Karpas-422 (cell line): ENCODE data around the gene ABCF2. TPM values are rescaled to one million over a fixed set of nuclear protein-coding genes. Genes with fewer than 3 reads are reported as not detected.

Experiments
- DNase-seq: peaks from one replicate; pipeline ENCODE4 v3.0.0-alpha.2; 2015
- H2AFZ ChIP-seq: fragments of 200-600 bp; sonication (generic); 2 replicates; pipeline ENCODE4 v1.6.1; 2014; ENCODE audit warnings: antibody characterized with exemption, low read length, mixed read lengths
- H3K27ac ChIP-seq: fragments of 200-600 bp; sonication (generic); 2 replicates; pipeline ENCODE4 v1.5.1; 2014; ENCODE audit warnings: mild to moderate bottlenecking, low read length, moderate library complexity
- H3K27me3 ChIP-seq: fragments of 200-600 bp; sonication (generic); 2 replicates; pipeline ENCODE4 v1.6.1; 2014; ENCODE audit warnings: low read length, mixed read lengths
- H3K36me3 ChIP-seq: fragments of 200-600 bp; sonication (generic); 2 replicates; pipeline ENCODE4 v1.6.1; 2014; ENCODE audit warnings: low read length, mixed read lengths; ENCODE audit not compliant: insufficient read depth
- H3K4me1 ChIP-seq: fragments of 200-600 bp; sonication (generic); 2 replicates; pipeline ENCODE4 v1.6.1; 2014; ENCODE audit warnings: mild to moderate bottlenecking, low read length, mixed read lengths
- H3K4me2 ChIP-seq: fragments of 200-600 bp; sonication (generic); 2 replicates; pipeline ENCODE4 v1.6.1; 2014; ENCODE audit warnings: low read length, low read depth, mild to moderate bottlenecking; ENCODE audit not compliant: poor library complexity, severe bottlenecking
- H3K4me3 ChIP-seq: fragments of 200-600 bp; sonication (generic); 2 replicates; pipeline ENCODE4 v1.5.1; 2014; ENCODE audit warnings: mild to moderate bottlenecking, antibody characterized with exemption, low read length, mixed read lengths
- H3K79me2 ChIP-seq: fragments of 200-600 bp; sonication (generic); 2 replicates; pipeline ENCODE4 v1.6.1; 2014; ENCODE audit warnings: mild to moderate bottlenecking, low read length, mixed read lengths
- H3K9ac ChIP-seq: fragments of 200-600 bp; sonication (generic); 2 replicates; pipeline ENCODE4 v1.6.0; 2014; ENCODE audit warnings: low read length
- H3K9me2 ChIP-seq: fragments of 200-600 bp; sonication (generic), shearing (Covaris generic); replicated peaks from 2 replicates; pipeline ENCODE4 v1.6.0; 2014; ENCODE audit warnings: mild to moderate bottlenecking, low read length, moderate library complexity; ENCODE audit not compliant: insufficient read depth
- H3K9me3 ChIP-seq: fragments of 300-700, 200-600 bp; sonication (generic); 2 replicates; pipeline ENCODE4 v1.6.1; 2014; ENCODE audit warnings: low read length, mixed read lengths
- H4K20me1 ChIP-seq: fragments of 200-600 bp; sonication (generic); 2 replicates; pipeline ENCODE4 v1.6.1; 2014; ENCODE audit warnings: mild to moderate bottlenecking, antibody characterized with exemption, low read length, low read depth; ENCODE audit not compliant: insufficient read depth
- total RNA-seq: library from RNA; depleted of rRNA; stranded (reverse); fragments of >200 nt; shearing (Covaris generic); gene quantifications from 2 replicates; pipeline ENCODE4 v1.2.3, GENCODE V29; 2014; ENCODE audit warnings: low replicate concordance

The ABCF2 gene
- total RNA-seq, 1 experiment from 2014 or later: 31.2 TPM

DNA sequence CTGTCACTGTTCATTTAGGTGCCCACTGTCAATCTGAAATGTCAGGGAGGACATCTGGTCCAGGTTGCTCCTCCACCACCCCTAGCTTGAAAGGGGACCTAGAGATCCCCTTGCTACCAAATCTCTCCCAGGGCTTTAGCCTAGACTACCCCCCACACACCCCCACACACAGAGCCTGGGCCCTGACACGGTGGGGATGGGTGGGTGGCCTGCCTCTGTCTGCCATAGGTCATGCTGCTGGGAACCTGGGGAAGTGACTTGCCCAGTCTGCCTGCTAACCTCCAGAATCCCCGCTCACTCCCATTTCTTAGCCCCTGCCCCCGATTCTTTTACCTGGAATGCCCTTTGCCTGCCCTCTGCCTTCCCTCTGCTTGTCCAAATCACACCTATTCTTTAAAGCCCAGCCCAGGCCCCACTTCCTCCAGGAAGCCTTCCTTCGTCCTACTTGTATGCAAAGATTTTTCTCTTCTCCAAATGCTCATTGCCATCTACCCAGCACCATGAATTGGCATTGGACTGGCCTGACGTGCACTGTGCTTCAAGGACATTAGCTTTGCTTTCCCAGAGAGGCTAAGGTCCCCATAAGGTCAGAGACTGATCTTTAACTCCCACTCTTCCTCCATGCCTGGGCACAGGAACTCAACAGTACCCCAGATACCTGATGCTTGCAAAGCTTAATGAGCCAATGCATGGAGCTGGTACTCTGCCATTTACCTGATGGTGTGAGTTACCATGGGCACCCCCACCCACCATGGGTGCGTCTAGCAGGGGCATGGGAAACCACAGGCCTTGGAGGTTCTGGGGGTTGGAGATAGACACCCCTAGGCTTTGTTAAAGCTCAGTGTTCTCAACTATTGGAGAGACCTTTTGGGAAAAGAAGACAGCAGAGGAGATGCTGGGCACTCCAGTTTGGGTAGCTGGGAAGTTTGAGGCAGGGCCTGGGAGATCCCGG, 23.5 kb upstream of the ABCF2 start:
- Histone ChIP-seq H3K9me3 (no peaks in the 10 kb centered on the region), H3K79me2 (no peaks in the 10 kb centered on the region), H4K20me1 (no peaks in the 10 kb centered on the region; the same call in 1 of the 2 replicates), H3K27ac (no peak overlapping the region), H3K9me2 (no peaks in the 10 kb centered on the region), H3K4me3 (no peak overlapping the region), H3K4me1 (peaks cover 15% of the 10 kb centered on the region), H3K4me2 (no peak overlapping the region), H3K36me3 (no peaks in the 10 kb centered on the region), H2AFZ (no peak overlapping the region), H3K27me3 (no peaks in the 10 kb centered on the region), H3K9ac (no peak overlapping the region)
- DNase-seq: no peak

- H3K4me1 ChIP-seq: peaks cover 21% of the 10 kb centered on the region
- no peaks in the 10 kb centered on the region for H3K27me3 ChIP-seq
- no peak for DNase-seq
- no peak overlapping the region for H3K9ac ChIP-seq
- no peak overlapping the region for H3K4me3 ChIP-seq
- H3K4me2 ChIP-seq: peak overlapping the region; percentile 43
- no peaks in the 10 kb centered on the region; the same call in 1 of the 2 replicates for H4K20me1 ChIP-seq
- H3K27ac ChIP-seq: no peak overlapping the region
- no peak overlapping the region for H2AFZ ChIP-seq
- H3K36me3 ChIP-seq: no peaks in the 10 kb centered on the region
- H3K79me2 ChIP-seq: no peaks in the 10 kb centered on the region
- no peaks in the 10 kb centered on the region for H3K9me2 ChIP-seq
- no peaks in the 10 kb centered on the region for H3K9me3 ChIP-seq
These were observed 22.7 kb upstream of the ABCF2 start for GRCh38 chr7:151249732-151250072.

- no peak for DNase-seq
- H3K79me2 ChIP-seq: no peaks in the 10 kb centered on the region
- peak overlapping the region; percentile 31; the same call in 1 of the 2 replicates for H3K4me3 ChIP-seq
- no peaks in the 10 kb centered on the region for H3K9me2 ChIP-seq
- no peaks in the 10 kb centered on the region for H3K36me3 ChIP-seq
- H3K27me3 ChIP-seq: no peaks in the 10 kb centered on the region
- H3K4me1 ChIP-seq: peaks cover 22% of the 10 kb centered on the region
- no peak overlapping the region for H3K27ac ChIP-seq
- peak overlapping the region; percentile 34; the same call in 1 of the 2 replicates for H2AFZ ChIP-seq
- H4K20me1 ChIP-seq: no peaks in the 10 kb centered on the region; the same call in 1 of the 2 replicates
- no peaks in the 10 kb centered on the region for H3K9me3 ChIP-seq
- no peak overlapping the region for H3K9ac ChIP-seq
- peak overlapping the region; percentile 43 for H3K4me2 ChIP-seq
These were observed 22.2 kb upstream of the ABCF2 start for GRCh38 chr7:151249034-151249731.

GRCh38 chr7:151248346-151249033, 21.5 kb upstream of the ABCF2 start, which contains the start of gene SMARCD3:
Gene SMARCD3, minus strand, starts transcription at chr7:151248694. Its CDS starts 132 bp downstream, at chr7:151248562.
- peaks cover 29% of the 10 kb centered on the region for H3K4me1 ChIP-seq
- no peaks in the 10 kb centered on the region for H3K79me2 ChIP-seq
- no peaks in the 10 kb centered on the region for H3K27me3 ChIP-seq
- H3K4me3 ChIP-seq: peak within 1 kb of the TSS; percentile 31; the same call in 1 of the 2 replicates
- H3K36me3 ChIP-seq: no peaks in the 10 kb centered on the region
- H2AFZ ChIP-seq: peak within 1 kb of the TSS; percentile 34; the same call in 1 of the 2 replicates
- peak within 1 kb of the TSS; percentile 4; the same call in 1 of the 2 replicates for H3K9ac ChIP-seq
- H3K27ac ChIP-seq: no peak within 1 kb of the TSS
- no peaks in the 10 kb centered on the region for H3K9me3 ChIP-seq
- H3K9me2 ChIP-seq: no peaks in the 10 kb centered on the region
- H4K20me1 ChIP-seq: no peaks in the 10 kb centered on the region; the same call in 1 of the 2 replicates
- peak within 1 kb of the TSS; percentile 43 for H3K4me2 ChIP-seq
- no peak for DNase-seq

GRCh38 chr7:151247611-151248345, 20.8 kb upstream of the ABCF2 start:
- Histone ChIP-seq H3K27me3 (no peaks in the 10 kb centered on the region), H3K4me3 (peak overlapping the region; percentile 28; the same call in 1 of the 2 replicates), H2AFZ (no peak overlapping the region), H3K4me1 (peaks cover 36% of the 10 kb centered on the region), H3K9me3 (no peaks in the 10 kb centered on the region), H3K4me2 (peak overlapping the region; percentile 43), H4K20me1 (no peaks in the 10 kb centered on the region; the same call in 1 of the 2 replicates), H3K36me3 (no peaks in the 10 kb centered on the region), H3K79me2 (no peaks in the 10 kb centered on the region), H3K27ac (no peak overlapping the region), H3K9ac (no peak overlapping the region), H3K9me2 (no peaks in the 10 kb centered on the region)
- no peak for DNase-seq

DNA sequence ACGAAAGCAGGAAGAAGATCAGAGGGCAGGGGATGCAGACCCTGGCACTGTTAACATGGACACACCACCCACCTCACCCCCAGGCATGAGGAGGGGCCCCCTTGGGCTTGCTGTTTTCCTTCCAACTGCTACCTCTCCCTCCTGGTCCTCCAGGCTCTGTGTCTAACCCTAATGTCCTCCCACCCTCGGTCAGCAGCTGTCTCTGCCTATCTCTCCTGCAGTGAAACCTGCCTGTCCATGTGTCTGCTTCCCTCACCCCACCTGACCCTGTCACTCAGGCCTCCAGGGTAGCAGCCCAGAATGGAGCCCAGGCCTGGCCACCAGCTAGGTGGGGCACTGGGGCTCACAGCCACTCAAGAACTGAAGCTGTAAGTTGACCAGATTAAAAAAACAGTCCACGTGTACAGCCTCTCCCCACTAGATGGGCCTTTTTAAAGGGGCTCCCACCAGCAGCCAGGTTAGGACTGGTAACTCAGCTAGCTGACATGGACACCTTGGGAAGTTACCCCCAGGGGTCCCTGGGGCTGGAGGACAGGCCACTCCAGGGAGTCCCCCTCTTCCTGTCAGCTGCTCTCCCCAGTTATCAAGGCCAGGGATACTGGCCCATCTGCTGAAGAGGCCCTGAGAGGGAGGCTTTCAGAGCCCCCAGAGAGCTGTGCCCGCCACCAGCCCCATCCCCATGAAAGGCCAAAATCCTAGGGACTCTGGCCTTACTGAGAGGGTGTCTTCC, 20.0 kb upstream of the ABCF2 start:
- no peak for DNase-seq
- no peak overlapping the region for H2AFZ ChIP-seq
- no peak overlapping the region for H3K9ac ChIP-seq
- no peak overlapping the region for H3K4me2 ChIP-seq
- no peaks in the 10 kb centered on the region; the same call in 1 of the 2 replicates for H4K20me1 ChIP-seq
- no peaks in the 10 kb centered on the region for H3K9me2 ChIP-seq
- peaks cover 37% of the 10 kb centered on the region for H3K4me1 ChIP-seq
- no peaks in the 10 kb centered on the region for H3K79me2 ChIP-seq
- H3K36me3 ChIP-seq: no peaks in the 10 kb centered on the region
- no peak overlapping the region for H3K27ac ChIP-seq
- no peaks in the 10 kb centered on the region for H3K9me3 ChIP-seq
- no peaks in the 10 kb centered on the region for H3K27me3 ChIP-seq
- H3K4me3 ChIP-seq: no peak overlapping the region
